NT2/D1 (cell line): ENCODE measurements around the gene KRTAP10-2.

ENCODE experiments used
- YY1 ChIP-seq: IDR thresholded peaks from 2 replicates; pipeline ENCODE4 v1.6.1; 2011; ENCODE audit not compliant: insufficient read length, insufficient read depth
- ZNF274 ChIP-seq: IDR thresholded peaks from 2 replicates; pipeline ENCODE4 v1.6.1; 2011; ENCODE audit warnings: mild to moderate bottlenecking, low read depth, low read length

DNA sequence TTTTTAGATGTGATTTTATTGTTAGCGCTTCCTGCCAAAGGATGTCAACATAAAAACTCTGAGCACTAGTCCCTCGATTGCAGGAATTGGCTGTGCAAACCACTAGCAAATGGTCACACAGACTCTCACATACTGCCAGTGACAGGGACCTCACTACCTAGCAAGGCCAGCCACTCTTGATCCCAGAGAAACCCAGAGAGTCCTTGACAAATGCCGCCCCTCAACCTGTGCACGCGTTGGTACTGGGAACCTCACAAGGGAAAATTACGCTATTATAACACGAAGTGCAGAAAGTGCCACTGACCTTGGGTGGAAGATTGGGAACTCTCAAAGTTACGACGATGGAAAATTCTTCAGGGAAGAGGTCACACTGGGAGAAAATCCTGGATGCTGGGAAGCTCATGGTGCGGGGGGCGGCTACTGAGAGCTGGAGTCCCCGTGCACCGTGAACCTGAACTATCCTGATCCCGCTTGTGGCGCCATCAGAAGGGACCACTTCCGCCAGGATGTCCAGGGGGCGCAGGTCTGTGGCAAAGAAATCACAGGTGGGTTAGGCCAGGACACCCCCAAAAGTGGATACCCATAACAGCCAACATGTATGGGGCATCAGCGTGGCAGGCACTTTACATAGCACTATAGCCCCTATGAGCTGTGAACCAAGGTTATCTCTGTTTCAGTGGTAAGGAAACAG is 16.3 kb upstream of the KRTAP10-2 start:
- TF ChIP-seq ZNF274 = no peak
- TF ChIP-seq YY1 = no peak
